NCI-H524 (cell line): ENCODE measurements around the gene SPEN.
"Not testable (repeated sequence)": the region's sequence is repeated elsewhere in the genome, so short reads cannot be mapped to it uniquely, and the experiment has no call there.

Source experiments
- DNase-seq, 2 experiments: peaks; one replicate each; lab custom pipeline; 2025; lab: John Stamatoyannopoulos, UW

Gene SPEN

DNA sequence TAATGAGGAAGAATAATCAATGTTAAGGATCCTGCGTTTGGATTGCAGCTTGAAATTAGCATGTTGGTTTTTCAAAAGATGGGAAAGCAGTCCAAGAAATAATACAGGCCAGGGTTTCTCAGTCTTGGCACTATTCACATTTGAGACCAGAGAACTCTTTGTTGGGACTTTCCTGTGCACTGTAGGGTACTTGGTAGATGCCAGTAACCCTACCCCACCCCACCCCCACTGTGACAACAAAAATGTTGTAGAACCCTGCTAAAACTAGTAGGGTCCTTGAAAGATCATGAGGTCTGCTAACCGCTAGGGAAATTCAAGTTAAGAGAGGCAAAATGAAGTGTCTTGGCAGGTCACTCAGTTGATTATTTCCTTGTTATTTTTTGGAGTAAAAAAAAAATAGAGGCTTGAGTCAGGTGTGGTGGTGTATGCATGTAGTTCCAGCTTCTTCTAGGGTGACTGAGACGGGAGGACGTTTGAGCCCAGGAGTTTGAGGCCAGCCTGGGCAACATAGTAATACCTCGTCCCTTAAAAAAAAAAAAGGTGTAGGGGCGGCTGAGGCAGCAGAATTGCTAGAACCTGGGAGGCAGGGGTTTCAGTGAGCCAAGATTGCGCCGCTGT lies 53.3 kb downstream of the SPEN start:
- no peak for DNase-seq

DNA sequence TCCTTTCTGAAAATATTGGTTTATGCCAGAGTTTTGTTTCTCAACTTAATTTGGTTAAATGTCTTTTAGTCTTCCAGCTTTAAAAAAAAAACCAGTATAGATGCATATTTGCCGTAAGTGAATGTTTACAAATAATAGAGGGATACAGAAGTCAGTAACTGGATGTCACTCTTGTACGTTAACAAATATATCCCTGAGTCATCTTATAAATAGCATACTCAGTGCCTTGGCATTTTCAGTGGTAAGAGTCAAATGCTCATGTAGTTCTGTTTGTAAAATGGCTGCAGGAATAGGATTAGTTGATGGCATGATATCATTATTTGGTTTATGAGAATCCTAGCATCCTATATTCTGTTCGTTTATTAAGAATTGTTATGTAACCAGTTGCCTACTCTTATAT lies 55.4 kb downstream of the SPEN start:
- DNase-seq = no peak

DNA sequence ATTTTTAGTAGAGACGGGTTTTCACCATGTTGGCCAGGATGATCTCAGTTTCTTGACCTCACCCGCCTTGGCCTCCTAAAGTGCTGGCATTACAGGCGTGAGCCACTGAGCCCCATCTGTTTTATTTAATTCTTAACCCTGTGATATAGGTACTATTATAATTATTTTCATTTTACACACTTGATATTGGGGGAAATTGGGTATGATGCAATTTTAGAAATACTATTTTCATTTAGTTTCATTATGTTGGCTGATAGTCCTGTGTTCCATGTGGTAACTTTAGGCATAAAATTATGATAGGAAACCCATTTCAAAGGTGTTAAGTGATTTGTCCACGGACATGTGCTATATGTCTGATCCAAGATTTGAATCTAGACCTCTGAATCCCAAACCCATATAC lies 61.1 kb downstream of the SPEN start:
- no peak for DNase-seq

DNA sequence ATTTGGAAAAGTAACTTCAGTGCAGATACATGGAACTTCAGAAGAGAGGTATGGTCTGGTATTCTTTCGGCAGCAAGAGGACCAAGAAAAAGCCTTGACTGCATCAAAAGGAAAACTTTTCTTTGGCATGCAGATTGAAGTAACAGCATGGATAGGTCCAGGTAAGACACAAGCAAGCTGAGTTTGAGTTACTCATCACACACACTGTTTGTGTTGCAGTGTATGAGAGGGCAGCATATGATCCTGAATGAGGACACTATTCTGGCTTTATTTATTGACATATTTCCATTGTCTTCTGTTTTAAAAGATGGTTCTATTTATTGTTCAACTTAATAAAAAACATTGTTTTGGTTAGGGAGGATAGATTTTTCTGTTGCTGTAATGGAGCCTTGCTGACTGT lies 63.6 kb downstream of the SPEN start:
- DNase-seq = no peak

DNA sequence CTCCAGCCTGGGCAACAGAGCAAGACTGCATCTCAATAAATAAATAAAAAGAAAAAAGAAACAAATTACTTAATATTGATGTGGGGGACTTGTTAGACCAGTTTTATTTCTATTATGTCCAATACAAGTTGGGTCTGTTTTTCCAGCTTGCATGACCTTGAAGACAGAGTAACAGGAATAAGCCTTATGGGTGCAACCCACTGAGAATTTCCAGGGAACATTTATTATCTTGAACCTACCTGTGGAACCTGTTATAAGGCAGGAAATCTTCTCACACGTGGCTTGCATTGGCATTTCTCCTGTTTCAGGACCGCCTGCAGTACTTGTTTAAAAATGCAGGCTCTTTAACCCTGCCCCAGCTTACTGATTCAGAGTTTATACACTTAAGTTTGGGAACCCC lies 64.4 kb downstream of the SPEN start:
- no peak for DNase-seq

DNA sequence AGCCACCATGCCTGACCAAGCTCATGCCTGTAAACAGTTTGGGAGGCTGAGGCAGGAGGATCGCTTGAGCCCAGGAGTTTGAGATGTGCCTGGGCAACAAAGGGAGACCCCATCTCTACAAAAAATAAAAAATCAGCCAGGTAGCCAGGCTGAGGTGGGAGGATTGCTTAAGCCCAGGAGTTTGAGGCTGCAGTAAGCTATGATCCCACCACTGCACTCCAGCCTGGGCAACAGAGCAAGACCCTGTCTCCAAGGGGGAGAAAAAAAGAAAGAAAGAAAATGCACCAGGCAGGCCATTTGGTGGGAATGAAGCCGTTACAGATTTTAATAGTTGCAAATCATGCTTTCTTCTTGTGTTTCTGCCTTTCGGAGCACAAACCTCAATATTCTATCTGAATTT lies 66.1 kb downstream of the SPEN start:
- not testable (repeated sequence) for DNase-seq

DNA sequence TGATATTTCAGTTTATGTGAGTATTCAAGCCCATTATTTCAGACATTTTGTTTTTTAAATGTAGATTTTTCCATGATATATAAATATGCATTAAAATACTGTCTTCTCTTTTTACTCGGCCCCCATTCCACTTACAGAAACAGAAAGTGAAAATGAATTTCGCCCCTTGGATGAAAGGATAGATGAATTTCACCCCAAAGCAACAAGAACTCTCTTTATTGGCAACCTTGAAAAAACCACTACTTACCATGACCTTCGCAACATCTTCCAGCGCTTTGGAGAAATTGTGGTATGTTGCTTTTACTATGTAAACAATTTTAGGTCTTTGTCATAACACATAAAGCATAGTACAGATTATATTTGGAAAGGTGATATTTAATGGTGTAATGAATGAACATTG lies 68.5 kb downstream of the SPEN start:
- DNase-seq = no peak

DNA sequence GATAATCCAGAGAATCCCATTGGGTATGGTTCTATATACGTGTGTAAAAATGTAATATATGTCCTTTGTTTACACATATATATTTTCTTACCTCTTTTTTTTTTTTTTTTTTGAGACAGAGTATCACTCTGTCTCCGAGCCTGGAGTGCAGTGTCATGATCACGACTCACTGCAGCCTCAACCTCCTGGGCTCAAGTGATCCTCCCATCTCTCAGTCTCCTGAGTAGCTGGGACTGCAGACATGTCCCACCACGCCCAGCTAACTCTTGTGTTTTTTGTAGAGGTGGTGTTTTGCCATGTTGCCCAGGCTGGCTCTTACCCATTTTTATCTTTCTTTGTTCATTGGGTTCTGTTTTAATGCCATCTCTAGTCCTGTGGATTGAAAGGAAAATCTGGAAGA lies 68.9 kb downstream of the SPEN start:
- DNase-seq = no peak

GRCh38 chr1:15916916-15917315 lies 69.4 kb downstream of the SPEN start:
- DNase-seq = no peak

- DNase-seq = no peak
Observed at GRCh38 chr1:15918962-15919715, 71.6 kb downstream of the SPEN start.

- DNase-seq = no peak
Observed at GRCh38 chr1:15923241-15923640, 75.7 kb downstream of the SPEN start.

- DNase-seq = not testable (repeated sequence)
Observed at GRCh38 chr1:15926448-15926847, 78.9 kb downstream of the SPEN start.

DNA sequence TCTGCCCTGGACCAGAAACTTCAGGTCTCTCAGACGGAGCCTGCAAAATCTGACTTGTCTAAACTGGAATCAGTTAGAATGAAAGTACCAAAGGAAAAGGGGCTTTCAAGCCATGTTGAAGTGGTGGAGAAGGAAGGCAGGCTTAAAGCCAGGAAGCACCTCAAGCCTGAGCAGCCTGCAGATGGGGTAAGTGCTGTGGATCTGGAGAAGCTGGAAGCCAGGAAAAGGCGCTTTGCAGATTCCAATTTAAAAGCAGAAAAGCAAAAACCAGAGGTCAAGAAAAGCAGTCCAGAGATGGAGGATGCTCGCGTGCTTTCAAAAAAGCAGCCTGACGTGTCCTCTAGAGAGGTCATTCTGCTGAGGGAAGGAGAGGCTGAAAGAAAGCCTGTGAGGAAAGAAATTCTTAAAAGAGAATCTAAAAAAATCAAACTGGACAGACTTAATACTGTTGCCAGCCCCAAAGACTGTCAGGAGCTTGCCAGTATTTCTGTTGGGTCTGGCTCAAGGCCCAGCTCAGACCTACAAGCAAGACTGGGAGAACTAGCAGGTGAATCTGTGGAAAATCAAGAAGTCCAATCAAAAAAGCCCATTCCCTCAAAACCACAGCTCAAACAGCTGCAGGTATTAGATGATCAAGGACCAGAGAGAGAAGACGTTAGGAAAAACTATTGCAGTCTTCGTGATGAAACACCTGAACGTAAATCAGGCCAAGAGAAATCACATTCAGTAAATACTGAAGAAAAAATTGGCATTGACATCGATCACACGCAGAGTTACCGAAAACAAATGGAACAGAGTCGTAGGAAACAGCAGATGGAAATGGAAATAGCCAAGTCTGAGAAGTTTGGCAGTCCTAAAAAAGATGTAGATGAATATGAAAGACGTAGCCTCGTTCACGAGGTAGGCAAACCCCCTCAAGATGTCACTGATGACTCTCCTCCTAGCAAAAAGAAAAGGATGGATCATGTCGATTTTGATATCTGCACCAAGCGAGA lies 81.8 kb downstream of the SPEN start:
- DNase-seq = no peak

GRCh38 chr1:15931401-15931800 lies 83.9 kb downstream of the SPEN start:
- DNase-seq = no peak

GRCh38 chr1:15931884-15932283 lies 84.4 kb downstream of the SPEN start:
- DNase-seq = no peak

GRCh38 chr1:15932612-15933011 lies 85.1 kb downstream of the SPEN start:
- DNase-seq = no peak

- DNase-seq = no peak
Observed at GRCh38 chr1:15933684-15934083, 86.2 kb downstream of the SPEN start.

GRCh38 chr1:15934211-15935055 lies 86.9 kb downstream of the SPEN start:
- DNase-seq = no peak

DNA sequence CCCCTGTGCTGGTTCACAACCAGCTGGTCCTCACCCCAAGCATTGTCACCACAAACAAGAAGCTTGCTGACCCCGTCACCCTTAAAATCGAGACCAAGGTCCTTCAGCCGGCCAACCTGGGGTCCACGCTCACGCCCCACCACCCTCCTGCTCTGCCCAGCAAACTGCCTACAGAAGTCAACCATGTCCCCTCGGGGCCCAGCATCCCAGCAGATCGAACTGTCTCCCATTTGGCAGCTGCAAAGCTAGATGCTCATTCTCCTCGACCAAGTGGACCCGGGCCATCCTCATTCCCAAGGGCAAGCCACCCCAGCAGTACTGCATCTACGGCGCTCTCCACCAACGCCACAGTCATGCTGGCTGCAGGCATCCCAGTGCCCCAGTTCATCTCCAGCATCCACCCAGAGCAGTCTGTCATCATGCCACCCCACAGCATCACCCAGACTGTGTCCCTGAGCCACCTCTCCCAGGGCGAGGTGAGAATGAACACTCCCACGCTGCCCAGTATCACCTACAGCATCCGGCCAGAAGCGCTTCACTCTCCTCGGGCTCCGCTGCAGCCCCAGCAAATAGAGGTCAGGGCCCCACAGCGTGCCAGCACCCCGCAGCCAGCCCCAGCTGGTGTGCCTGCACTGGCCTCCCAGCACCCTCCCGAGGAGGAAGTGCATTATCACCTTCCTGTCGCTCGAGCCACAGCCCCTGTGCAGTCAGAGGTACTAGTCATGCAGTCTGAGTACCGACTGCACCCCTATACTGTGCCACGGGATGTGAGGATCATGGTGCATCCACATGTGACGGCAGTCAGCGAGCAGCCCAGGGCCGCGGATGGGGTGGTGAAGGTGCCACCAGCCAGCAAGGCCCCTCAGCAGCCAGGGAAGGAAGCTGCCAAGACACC lies 87.8 kb downstream of the SPEN start:
- DNase-seq = no peak

- DNase-seq = no peak
Observed at GRCh38 chr1:15936025-15936424, 88.5 kb downstream of the SPEN start.

DNA sequence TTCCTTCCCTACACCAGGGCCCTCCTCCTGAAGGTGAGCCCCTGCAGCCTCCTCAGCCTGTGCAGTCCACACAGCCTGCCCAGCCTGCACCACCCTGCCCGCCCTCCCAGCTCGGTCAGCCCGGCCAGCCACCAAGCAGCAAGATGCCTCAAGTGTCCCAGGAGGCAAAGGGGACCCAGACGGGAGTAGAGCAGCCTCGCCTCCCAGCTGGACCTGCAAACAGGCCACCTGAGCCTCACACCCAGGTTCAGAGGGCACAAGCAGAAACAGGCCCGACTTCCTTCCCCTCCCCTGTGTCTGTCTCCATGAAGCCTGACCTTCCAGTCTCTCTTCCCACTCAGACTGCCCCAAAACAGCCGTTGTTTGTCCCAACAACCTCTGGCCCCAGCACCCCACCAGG lies 89.6 kb downstream of the SPEN start:
- DNase-seq = no peak
